Nephron progenitor cell (in vitro differentiated cells): ENCODE results near the gene NBEA.
"Not testable (repeated sequence)": the region's sequence is repeated elsewhere in the genome, so short reads cannot be mapped to it uniquely, and the experiment has no call there.

Experiments
- DNase-seq: peaks from one replicate; pipeline ENCODE4 v3.0.0; 2021
- H3K27ac Mint-ChIP-seq: 2 replicates; pipeline ENCODE4 v1.8.0; 2021; ENCODE audit warnings: mild to moderate bottlenecking, moderate library complexity, mixed read lengths
- H3K27me3 Mint-ChIP-seq: 2 replicates; pipeline ENCODE4 v1.8.0; 2021; ENCODE audit warnings: mild to moderate bottlenecking, low read depth, mixed read lengths; ENCODE audit not compliant: poor library complexity
- H3K36me3 Mint-ChIP-seq: 2 replicates; pipeline ENCODE4 v1.8.0; 2021; ENCODE audit warnings: low read depth, mixed read lengths
- H3K4me1 Mint-ChIP-seq: 2 replicates; pipeline ENCODE4 v1.8.0; 2021; ENCODE audit warnings: mixed read lengths
- H3K4me3 Mint-ChIP-seq: 2 replicates; pipeline ENCODE4 v1.8.0; 2021; ENCODE audit warnings: mild to moderate bottlenecking, moderate library complexity, mixed read lengths
- H3K9me3 Mint-ChIP-seq: 2 replicates; pipeline ENCODE4 v1.8.0; 2021; ENCODE audit warnings: mild to moderate bottlenecking, moderate library complexity, mixed read lengths
- TF ChIP-seq, protein P1 (sequence below): fragments of 200-600 bp; sonication (generic); IDR thresholded peaks from 2 replicates; pipeline ENCODE4 v1.5.0; 2021; ENCODE audit warnings: antibody characterized with exemption

The NBEA gene

GRCh38 chr13:34911159-34911558 is 30.9 kb upstream of the NBEA start:
- no peak overlapping the region for H3K27ac Mint-ChIP-seq
- H3K9me3 Mint-ChIP-seq = no peaks in the 10 kb centered on the region
- no peak overlapping the region for H3K4me3 Mint-ChIP-seq
- DNase-seq = no peak
- H3K27me3 Mint-ChIP-seq = peaks cover 3% of the 10 kb centered on the region
- no peaks in the 10 kb centered on the region for H3K36me3 Mint-ChIP-seq
- TF ChIP-seq, protein P1, sequence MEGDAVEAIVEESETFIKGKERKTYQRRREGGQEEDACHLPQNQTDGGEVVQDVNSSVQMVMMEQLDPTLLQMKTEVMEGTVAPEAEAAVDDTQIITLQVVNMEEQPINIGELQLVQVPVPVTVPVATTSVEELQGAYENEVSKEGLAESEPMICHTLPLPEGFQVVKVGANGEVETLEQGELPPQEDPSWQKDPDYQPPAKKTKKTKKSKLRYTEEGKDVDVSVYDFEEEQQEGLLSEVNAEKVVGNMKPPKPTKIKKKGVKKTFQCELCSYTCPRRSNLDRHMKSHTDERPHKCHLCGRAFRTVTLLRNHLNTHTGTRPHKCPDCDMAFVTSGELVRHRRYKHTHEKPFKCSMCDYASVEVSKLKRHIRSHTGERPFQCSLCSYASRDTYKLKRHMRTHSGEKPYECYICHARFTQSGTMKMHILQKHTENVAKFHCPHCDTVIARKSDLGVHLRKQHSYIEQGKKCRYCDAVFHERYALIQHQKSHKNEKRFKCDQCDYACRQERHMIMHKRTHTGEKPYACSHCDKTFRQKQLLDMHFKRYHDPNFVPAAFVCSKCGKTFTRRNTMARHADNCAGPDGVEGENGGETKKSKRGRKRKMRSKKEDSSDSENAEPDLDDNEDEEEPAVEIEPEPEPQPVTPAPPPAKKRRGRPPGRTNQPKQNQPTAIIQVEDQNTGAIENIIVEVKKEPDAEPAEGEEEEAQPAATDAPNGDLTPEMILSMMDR = no peak
- no peaks in the 10 kb centered on the region for H3K4me1 Mint-ChIP-seq

- no peaks in the 10 kb centered on the region for H3K27me3 Mint-ChIP-seq
- H3K4me3 Mint-ChIP-seq = no peak overlapping the region
- TF ChIP-seq, protein P1 = no peak
- peak; percentile 53 for DNase-seq
- H3K4me1 Mint-ChIP-seq = no peaks in the 10 kb centered on the region
- no peaks in the 10 kb centered on the region for H3K9me3 Mint-ChIP-seq
- H3K27ac Mint-ChIP-seq = no peak overlapping the region
- H3K36me3 Mint-ChIP-seq = no peaks in the 10 kb centered on the region
These were observed 29.0 kb upstream of the NBEA start for GRCh38 chr13:34913040-34913439.

- Mint-ChIP-seq H3K27me3 (no peaks in the 10 kb centered on the region), H3K4me3 (no peak overlapping the region), H3K27ac (no peak overlapping the region), H3K4me1 (no peaks in the 10 kb centered on the region), H3K9me3 (no peaks in the 10 kb centered on the region), H3K36me3 (no peaks in the 10 kb centered on the region)
- DNase-seq = no peak
- TF ChIP-seq, protein P1 = no peak
These were observed 27.7 kb upstream of the NBEA start for GRCh38 chr13:34914416-34914815.

DNA sequence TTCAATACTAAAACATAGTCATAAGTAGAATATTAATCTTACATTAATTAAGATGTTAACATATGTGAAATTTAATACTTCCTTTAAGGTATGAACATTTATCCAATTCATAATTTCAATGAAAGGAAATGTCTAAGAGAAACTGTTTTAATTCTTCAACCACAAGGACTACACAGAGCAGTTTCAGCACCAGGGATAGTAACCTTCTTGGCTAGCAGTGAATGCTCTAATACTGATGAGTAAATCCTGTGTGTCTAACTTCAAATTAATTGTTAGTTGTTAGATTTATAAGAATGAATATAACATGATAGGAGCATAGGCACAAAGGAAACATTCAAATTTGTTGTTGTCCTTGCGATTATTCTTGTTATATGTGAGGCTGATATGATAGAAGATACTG is 15.6 kb upstream of the NBEA start:
- Mint-ChIP-seq H3K27ac (no peak overlapping the region), H3K9me3 (no peaks in the 10 kb centered on the region), H3K4me3 (no peak overlapping the region), H3K4me1 (no peaks in the 10 kb centered on the region), H3K27me3 (peaks cover 13% of the 10 kb centered on the region), H3K36me3 (no peaks in the 10 kb centered on the region)
- TF ChIP-seq, protein P1 = no peak
- peak; percentile 9 for DNase-seq

DNA sequence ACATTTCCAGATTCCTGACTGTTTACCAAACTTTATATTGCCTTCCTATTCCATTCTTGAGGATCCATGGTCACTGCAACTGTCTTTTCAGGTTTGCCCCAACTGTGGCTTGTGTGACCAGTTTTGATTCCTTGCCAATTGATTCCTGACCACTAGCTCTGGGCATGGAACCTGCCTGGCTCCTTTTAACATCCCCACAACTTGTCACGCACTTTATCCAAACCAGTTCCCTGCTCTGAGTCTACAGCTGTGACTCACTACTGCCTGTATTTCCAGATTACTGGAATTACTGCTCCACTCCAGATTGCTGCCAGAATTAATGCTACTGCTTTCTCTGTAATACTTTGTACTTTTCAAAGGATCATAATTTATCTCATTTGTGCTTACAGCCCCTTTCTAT is 13.4 kb upstream of the NBEA start:
- H3K9me3 Mint-ChIP-seq, DNase-seq, H3K36me3 Mint-ChIP-seq, H3K4me1 Mint-ChIP-seq, H3K27ac Mint-ChIP-seq, H3K4me3 Mint-ChIP-seq: not testable (repeated sequence)
- peaks cover 12% of the 10 kb centered on the region for H3K27me3 Mint-ChIP-seq

DNA sequence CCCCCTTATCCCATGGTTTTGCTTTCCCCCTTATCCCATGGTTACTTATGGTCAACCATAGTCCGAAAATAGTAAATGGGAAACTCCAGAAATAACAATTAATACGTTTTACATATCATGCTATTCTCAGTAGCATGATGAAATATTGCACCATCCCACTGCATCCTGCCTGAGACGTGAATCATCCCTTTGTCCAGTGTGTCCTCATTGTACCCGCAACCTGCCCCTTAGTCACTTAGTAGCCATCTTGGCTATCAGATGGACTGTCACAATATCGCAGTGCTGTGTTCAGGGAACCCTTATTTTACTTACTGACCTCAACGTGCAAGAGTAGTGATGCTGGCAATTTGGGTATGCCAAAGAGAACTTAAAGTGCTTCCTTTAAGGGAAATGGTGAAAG is 10.5 kb upstream of the NBEA start:
- H3K27me3 Mint-ChIP-seq = peaks cover 5% of the 10 kb centered on the region
- H3K4me1 Mint-ChIP-seq = no peaks in the 10 kb centered on the region
- no peak for DNase-seq
- H3K27ac Mint-ChIP-seq = no peak overlapping the region
- no peak overlapping the region for H3K4me3 Mint-ChIP-seq
- H3K9me3 Mint-ChIP-seq = no peaks in the 10 kb centered on the region
- TF ChIP-seq, protein P1 = no peak
- H3K36me3 Mint-ChIP-seq = no peaks in the 10 kb centered on the region
